GM12878 (cell line): ENCODE measurements around the gene SLC2A4. TPM values are rescaled to one million over a fixed set of nuclear protein-coding genes. Genes with fewer than 3 reads are reported as not detected.

Experiments used
- ASH2L ChIP-seq: fragments of 300-600, 200-600 bp; sonication (generic); IDR thresholded peaks from 2 replicates; pipeline ENCODE4 v1.6.1; 2017; ENCODE audit warnings: low read depth, mild to moderate bottlenecking, borderline replicate concordance
- BCL11A ChIP-seq: IDR thresholded peaks from 2 replicates; pipeline ENCODE4 v1.6.1; 2011; ENCODE audit warnings: low read depth, low read length
- CBX5 ChIP-seq: sonication (generic); IDR thresholded peaks from 2 replicates; pipeline ENCODE4 v1.6.1; 2016; ENCODE audit warnings: low read depth, moderate library complexity, mild to moderate bottlenecking, inconsistent platforms
- ESRRA ChIP-seq: IDR thresholded peaks from 2 replicates; pipeline ENCODE4 v1.6.1; 2012; ENCODE audit warnings: mild to moderate bottlenecking, low read length, improper control_type of control experiment
- FOXK2 ChIP-seq: fragments of 450-650 bp; IDR thresholded peaks from 2 replicates; pipeline ENCODE4 v1.6.1; 2017; ENCODE audit warnings: mild to moderate bottlenecking, moderate library complexity
- MEF2B ChIP-seq: fragments of 450-650 bp; IDR thresholded peaks from 2 replicates; pipeline ENCODE4 v1.6.1; 2018; ENCODE audit warnings: mild to moderate bottlenecking, moderate library complexity; ENCODE audit not compliant: partially characterized antibody, poor library complexity, severe bottlenecking
- RAD51 ChIP-seq: fragments of 450-650 bp; IDR thresholded peaks from 2 replicates; pipeline ENCODE4 v1.6.1; 2016; ENCODE audit warnings: moderate library complexity, mild to moderate bottlenecking, inconsistent platforms
- YY1 ChIP-seq: IDR thresholded peaks from 2 replicates; pipeline ENCODE4 v1.6.1; 2011; ENCODE audit warnings: low read depth, mild to moderate bottlenecking, low read length
- ZSCAN29 ChIP-seq: fragments of 450-650 bp; IDR thresholded peaks from 2 replicates; pipeline ENCODE4 v1.6.1; 2017; ENCODE audit warnings: mild to moderate bottlenecking, moderate library complexity
- polyA plus RNA-seq, 11 experiments: library from polyadenylated mRNA; depleted of rRNA in 4 of 11; unstranded in 6 of 11; stranded (reverse) in 5 of 11; fragments of >200 nt; fragmentation: Nextera tagmentation in 4 of 11; fragmentation: Illumina TruSeq in 1 of 11; extraction: Ambion mirVana in 4 of 11; extraction: Trizol in 1 of 11; gene quantifications; 1 replicate in 1 of 11; 2 replicates in 10 of 11; pipeline versions ENCODE4 v1.2.1 to v1.2.3, GENCODE V29; 2011 to 2016; ENCODE audit warnings: inconsistent platforms in 2 of 11, missing spikeins in 2 of 11, low read depth in 1 of 11
- total RNA-seq, 4 experiments: library from RNA; depleted of rRNA in 3 of 4; stranded (reverse); fragments of >200 nt in 3 of 4; fragmentation: Illumina TruSeq in 1 of 4; extraction: Trizol in 1 of 4; gene quantifications; 2 replicates each; pipeline versions ENCODE4 v1.2.1 to v1.2.3, GENCODE V29; 2013 to 2021
- TF ChIP-seq, protein P1 (sequence below): fragments of 450-650 bp; IDR thresholded peaks from 2 replicates; pipeline ENCODE4 v1.6.1; 2017; ENCODE audit warnings: mild to moderate bottlenecking, low read depth, inconsistent platforms; ENCODE audit not compliant: poor library complexity, severe bottlenecking
- TF ChIP-seq, protein P2 (sequence below): fragments of 450-650 bp; formaldehyde crosslinking; IDR thresholded peaks from 2 replicates; pipeline ENCODE4 v1.5.0; 2022; ENCODE audit warnings: mild to moderate bottlenecking, missing genetic modification characterization
- TF ChIP-seq, protein P3 (sequence below): IDR thresholded peaks from 2 replicates; pipeline ENCODE4 v1.6.1; 2012; ENCODE audit warnings: improper control_type of control experiment, low read depth, low read length; ENCODE audit not compliant: insufficient replicate concordance
- TF ChIP-seq, protein P4 (sequence below): IDR thresholded peaks from 2 replicates; pipeline ENCODE4 v1.6.1; 2012; ENCODE audit warnings: mild to moderate bottlenecking, low read depth, low read length

Gene SLC2A4
- total and polyA plus RNA-seq, 10 of the 15 experiments (the other 5 are each of a cell fraction or from before 2014, with no cell fraction given) = 0.03 to 0.23 (median 0.04) TPM; not detected in 4

DNA sequence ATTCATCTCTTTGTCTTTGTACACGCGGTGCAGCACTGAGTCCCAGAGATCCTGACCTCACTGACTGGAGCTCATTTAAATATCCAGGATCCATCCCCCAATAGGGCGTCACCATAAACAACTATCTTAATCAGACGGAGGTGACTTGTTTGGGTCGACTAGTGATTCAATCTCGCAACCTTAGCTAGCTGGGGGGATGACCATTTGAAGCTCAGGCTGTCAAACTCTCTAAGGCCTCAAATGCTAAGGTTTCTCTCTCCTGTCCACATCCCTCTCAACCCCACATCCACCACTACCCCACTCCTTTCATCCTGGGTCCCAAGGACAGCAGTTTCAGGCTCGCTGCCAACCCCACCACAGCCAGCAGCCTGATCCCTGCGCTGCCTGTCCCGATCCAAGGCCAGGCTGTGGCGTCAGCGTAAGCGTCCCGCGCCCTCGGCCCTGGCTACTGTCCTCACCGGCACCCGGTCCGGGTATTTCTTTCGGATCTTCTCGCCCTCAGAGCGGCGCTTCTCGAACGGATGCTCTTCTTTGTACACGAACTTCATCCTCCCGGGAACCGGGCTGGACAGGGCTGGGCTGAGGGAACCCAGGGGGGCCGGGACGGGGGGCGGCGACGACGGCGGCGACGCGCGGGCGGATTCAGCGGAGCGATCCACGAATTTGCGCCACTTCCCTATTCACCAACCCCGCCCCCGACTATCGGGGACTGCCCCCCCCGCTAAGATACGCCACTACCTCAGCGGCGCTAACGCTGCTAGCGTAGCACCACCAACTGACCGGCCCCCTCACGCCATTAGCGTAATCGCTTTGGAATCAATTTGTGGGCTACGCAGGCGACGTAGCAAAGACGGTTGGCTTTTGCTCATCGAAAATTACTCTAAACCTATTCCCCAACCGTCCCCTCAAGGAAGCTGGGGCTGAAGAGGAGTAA lies 39.5 kb upstream of the SLC2A4 start, which contains the start of gene GABARAP (continued):
- TF ChIP-seq, protein P1, sequence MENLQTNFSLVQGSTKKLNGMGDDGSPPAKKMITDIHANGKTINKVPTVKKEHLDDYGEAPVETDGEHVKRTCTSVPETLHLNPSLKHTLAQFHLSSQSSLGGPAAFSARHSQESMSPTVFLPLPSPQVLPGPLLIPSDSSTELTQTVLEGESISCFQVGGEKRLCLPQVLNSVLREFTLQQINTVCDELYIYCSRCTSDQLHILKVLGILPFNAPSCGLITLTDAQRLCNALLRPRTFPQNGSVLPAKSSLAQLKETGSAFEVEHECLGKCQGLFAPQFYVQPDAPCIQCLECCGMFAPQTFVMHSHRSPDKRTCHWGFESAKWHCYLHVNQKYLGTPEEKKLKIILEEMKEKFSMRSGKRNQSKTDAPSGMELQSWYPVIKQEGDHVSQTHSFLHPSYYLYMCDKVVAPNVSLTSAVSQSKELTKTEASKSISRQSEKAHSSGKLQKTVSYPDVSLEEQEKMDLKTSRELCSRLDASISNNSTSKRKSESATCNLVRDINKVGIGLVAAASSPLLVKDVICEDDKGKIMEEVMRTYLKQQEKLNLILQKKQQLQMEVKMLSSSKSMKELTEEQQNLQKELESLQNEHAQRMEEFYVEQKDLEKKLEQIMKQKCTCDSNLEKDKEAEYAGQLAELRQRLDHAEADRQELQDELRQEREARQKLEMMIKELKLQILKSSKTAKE = no peak
- TF ChIP-seq, protein P2, sequence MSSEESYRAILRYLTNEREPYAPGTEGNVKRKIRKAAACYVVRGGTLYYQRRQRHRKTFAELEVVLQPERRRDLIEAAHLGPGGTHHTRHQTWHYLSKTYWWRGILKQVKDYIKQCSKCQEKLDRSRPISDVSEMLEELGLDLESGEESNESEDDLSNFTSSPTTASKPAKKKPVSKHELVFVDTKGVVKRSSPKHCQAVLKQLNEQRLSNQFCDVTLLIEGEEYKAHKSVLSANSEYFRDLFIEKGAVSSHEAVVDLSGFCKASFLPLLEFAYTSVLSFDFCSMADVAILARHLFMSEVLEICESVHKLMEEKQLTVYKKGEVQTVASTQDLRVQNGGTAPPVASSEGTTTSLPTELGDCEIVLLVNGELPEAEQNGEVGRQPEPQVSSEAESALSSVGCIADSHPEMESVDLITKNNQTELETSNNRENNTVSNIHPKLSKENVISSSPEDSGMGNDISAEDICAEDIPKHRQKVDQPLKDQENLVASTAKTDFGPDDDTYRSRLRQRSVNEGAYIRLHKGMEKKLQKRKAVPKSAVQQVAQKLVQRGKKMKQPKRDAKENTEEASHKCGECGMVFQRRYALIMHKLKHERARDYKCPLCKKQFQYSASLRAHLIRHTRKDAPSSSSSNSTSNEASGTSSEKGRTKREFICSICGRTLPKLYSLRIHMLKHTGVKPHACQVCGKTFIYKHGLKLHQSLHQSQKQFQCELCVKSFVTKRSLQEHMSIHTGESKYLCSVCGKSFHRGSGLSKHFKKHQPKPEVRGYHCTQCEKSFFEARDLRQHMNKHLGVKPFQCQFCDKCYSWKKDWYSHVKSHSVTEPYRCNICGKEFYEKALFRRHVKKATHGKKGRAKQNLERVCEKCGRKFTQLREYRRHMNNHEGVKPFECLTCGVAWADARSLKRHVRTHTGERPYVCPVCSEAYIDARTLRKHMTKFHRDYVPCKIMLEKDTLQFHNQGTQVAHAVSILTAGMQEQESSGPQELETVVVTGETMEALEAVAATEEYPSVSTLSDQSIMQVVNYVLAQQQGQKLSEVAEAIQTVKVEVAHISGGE = no peak
- no peak for TF ChIP-seq RAD51
- no peak for TF ChIP-seq ESRRA
- TF ChIP-seq ASH2L = no peak
- TF ChIP-seq CBX5 = no peak
- TF ChIP-seq, protein P3, sequence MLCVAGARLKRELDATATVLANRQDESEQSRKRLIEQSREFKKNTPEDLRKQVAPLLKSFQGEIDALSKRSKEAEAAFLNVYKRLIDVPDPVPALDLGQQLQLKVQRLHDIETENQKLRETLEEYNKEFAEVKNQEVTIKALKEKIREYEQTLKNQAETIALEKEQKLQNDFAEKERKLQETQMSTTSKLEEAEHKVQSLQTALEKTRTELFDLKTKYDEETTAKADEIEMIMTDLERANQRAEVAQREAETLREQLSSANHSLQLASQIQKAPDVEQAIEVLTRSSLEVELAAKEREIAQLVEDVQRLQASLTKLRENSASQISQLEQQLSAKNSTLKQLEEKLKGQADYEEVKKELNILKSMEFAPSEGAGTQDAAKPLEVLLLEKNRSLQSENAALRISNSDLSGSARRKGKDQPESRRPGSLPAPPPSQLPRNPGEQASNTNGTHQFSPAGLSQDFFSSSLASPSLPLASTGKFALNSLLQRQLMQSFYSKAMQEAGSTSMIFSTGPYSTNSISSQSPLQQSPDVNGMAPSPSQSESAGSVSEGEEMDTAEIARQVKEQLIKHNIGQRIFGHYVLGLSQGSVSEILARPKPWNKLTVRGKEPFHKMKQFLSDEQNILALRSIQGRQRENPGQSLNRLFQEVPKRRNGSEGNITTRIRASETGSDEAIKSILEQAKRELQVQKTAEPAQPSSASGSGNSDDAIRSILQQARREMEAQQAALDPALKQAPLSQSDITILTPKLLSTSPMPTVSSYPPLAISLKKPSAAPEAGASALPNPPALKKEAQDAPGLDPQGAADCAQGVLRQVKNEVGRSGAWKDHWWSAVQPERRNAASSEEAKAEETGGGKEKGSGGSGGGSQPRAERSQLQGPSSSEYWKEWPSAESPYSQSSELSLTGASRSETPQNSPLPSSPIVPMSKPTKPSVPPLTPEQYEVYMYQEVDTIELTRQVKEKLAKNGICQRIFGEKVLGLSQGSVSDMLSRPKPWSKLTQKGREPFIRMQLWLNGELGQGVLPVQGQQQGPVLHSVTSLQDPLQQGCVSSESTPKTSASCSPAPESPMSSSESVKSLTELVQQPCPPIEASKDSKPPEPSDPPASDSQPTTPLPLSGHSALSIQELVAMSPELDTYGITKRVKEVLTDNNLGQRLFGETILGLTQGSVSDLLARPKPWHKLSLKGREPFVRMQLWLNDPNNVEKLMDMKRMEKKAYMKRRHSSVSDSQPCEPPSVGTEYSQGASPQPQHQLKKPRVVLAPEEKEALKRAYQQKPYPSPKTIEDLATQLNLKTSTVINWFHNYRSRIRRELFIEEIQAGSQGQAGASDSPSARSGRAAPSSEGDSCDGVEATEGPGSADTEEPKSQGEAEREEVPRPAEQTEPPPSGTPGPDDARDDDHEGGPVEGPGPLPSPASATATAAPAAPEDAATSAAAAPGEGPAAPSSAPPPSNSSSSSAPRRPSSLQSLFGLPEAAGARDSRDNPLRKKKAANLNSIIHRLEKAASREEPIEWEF = no peak
- no peak for TF ChIP-seq MEF2B
- TF ChIP-seq YY1 = peak; percentile 49; the same call in 1 of the 2 replicates
- TF ChIP-seq BCL11A = no peak
- no peak for TF ChIP-seq FOXK2
- no peak for TF ChIP-seq ZSCAN29
- TF ChIP-seq, protein P4, sequence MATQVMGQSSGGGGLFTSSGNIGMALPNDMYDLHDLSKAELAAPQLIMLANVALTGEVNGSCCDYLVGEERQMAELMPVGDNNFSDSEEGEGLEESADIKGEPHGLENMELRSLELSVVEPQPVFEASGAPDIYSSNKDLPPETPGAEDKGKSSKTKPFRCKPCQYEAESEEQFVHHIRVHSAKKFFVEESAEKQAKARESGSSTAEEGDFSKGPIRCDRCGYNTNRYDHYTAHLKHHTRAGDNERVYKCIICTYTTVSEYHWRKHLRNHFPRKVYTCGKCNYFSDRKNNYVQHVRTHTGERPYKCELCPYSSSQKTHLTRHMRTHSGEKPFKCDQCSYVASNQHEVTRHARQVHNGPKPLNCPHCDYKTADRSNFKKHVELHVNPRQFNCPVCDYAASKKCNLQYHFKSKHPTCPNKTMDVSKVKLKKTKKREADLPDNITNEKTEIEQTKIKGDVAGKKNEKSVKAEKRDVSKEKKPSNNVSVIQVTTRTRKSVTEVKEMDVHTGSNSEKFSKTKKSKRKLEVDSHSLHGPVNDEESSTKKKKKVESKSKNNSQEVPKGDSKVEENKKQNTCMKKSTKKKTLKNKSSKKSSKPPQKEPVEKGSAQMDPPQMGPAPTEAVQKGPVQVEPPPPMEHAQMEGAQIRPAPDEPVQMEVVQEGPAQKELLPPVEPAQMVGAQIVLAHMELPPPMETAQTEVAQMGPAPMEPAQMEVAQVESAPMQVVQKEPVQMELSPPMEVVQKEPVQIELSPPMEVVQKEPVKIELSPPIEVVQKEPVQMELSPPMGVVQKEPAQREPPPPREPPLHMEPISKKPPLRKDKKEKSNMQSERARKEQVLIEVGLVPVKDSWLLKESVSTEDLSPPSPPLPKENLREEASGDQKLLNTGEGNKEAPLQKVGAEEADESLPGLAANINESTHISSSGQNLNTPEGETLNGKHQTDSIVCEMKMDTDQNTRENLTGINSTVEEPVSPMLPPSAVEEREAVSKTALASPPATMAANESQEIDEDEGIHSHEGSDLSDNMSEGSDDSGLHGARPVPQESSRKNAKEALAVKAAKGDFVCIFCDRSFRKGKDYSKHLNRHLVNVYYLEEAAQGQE = no peak
